Neural cell (in vitro differentiated cells): ENCODE measurements around the gene CNGA3. TPM values are rescaled to one million over a fixed set of nuclear protein-coding genes. Genes with fewer than 3 reads are reported as not detected.

Experiments used
- H2AFZ ChIP-seq: fragments of 200-600, 300-800 bp; sonication (generic), shearing (Covaris generic); 2 replicates; pipeline ENCODE4 v1.6.0; 2014; ENCODE audit warnings: low read depth, mild to moderate bottlenecking, antibody characterized with exemption, low read length, moderate library complexity
- H3F3A ChIP-seq: fragments of 200-600 bp; shearing (Covaris generic); 2 replicates; pipeline ENCODE4 v1.6.1; 2016; ENCODE audit warnings: mild to moderate bottlenecking, moderate library complexity, mixed read lengths, antibody characterized with exemption, low read length; ENCODE audit not compliant: insufficient read depth, poor library complexity, severe bottlenecking
- H3K27ac ChIP-seq: fragments of 200-600, 300-800 bp; sonication (generic), shearing (Covaris generic); 2 replicates; pipeline ENCODE4 v1.5.1; 2014; ENCODE audit warnings: mild to moderate bottlenecking, low read length, moderate library complexity
- H3K27me3 ChIP-seq: fragments of 300-800, 200-600 bp; sonication (generic), shearing (Covaris generic); 2 replicates; pipeline ENCODE4 v1.6.0; 2014; ENCODE audit warnings: mild to moderate bottlenecking, low read depth, low read length, moderate library complexity; ENCODE audit not compliant: insufficient read depth
- H3K36me3 ChIP-seq: fragments of 300-800, 200-600 bp; sonication (generic), shearing (Covaris generic); 2 replicates; pipeline ENCODE4 v1.5.1; 2014; ENCODE audit warnings: mild to moderate bottlenecking, antibody characterized with exemption, low read length, moderate library complexity; ENCODE audit not compliant: insufficient read depth
- H3K4me2 ChIP-seq: fragments of 300-800, 200-600 bp; sonication (generic), shearing (Covaris generic); 2 replicates; pipeline ENCODE4 v1.6.0; 2014; ENCODE audit warnings: mild to moderate bottlenecking, low read length
- H3K4me3 ChIP-seq: fragments of 300-800, 200-600 bp; sonication (generic), shearing (Covaris generic); 2 replicates; pipeline ENCODE4 v1.5.1; 2014; ENCODE audit warnings: mild to moderate bottlenecking, low read length, moderate library complexity
- H3K79me2 ChIP-seq: fragments of 200-600 bp; shearing (Covaris generic); replicated peaks from 2 replicates; pipeline ENCODE4 v1.6.0; 2014; ENCODE audit warnings: mild to moderate bottlenecking, low read length, moderate library complexity; ENCODE audit not compliant: insufficient read depth
- H3K9ac ChIP-seq: fragments of 300-800, 200-600 bp; sonication (generic), shearing (Covaris generic); 2 replicates; pipeline ENCODE4 v1.6.1; 2016; ENCODE audit warnings: mild to moderate bottlenecking, low read length, mixed read lengths
- H3K9me2 ChIP-seq: fragments of 200-600 bp; shearing (Covaris generic); 2 replicates; pipeline ENCODE4 v1.6.1; 2016; ENCODE audit warnings: mild to moderate bottlenecking, low read length, mixed read lengths; ENCODE audit not compliant: insufficient read depth
- H3K9me3 ChIP-seq: fragments of 200-600, 300-800 bp; sonication (generic), shearing (Covaris generic); 2 replicates; pipeline ENCODE4 v1.6.1; 2016; ENCODE audit warnings: mild to moderate bottlenecking, mixed run types, low read length, moderate library complexity, mixed read lengths
- H4K20me1 ChIP-seq: fragments of 200-600 bp; shearing (Covaris generic); 2 replicates; pipeline ENCODE4 v1.6.1; 2016; ENCODE audit warnings: mild to moderate bottlenecking, mixed run types; ENCODE audit not compliant: insufficient read depth
- EP300 ChIP-seq: fragments of 450-650 bp; conservative IDR thresholded peaks from 2 replicates; pipeline ENCODE4 v1.6.1; 2014; ENCODE audit warnings: antibody characterized with exemption, mild to moderate bottlenecking, moderate library complexity; ENCODE audit not compliant: poor library complexity, severe bottlenecking
- EZH2 ChIP-seq: fragments of 200-600, 300-800 bp; shearing (Covaris generic), sonication (generic); IDR thresholded peaks from 2 replicates; pipeline ENCODE4 v1.6.1; 2014; ENCODE audit warnings: antibody characterized with exemption, low read length, borderline replicate concordance, mild to moderate bottlenecking; ENCODE audit not compliant: insufficient read depth, poor library complexity, severe bottlenecking
- MXI1 ChIP-seq: fragments of 450-650 bp; conservative IDR thresholded peaks from 2 replicates; pipeline ENCODE4 v1.6.1; 2014; ENCODE audit warnings: antibody characterized with exemption, mild to moderate bottlenecking; ENCODE audit not compliant: poor library complexity, severe bottlenecking
- POLR2AphosphoS5 ChIP-seq: IDR thresholded peaks from 2 replicates; pipeline ENCODE4 v1.6.1; 2012
- RAD21 ChIP-seq: fragments of 450-650 bp; conservative IDR thresholded peaks from 2 replicates; pipeline ENCODE4 v1.6.1; 2014; ENCODE audit warnings: antibody characterized with exemption, mild to moderate bottlenecking, moderate library complexity
- SMC3 ChIP-seq: fragments of 450-650 bp; conservative IDR thresholded peaks from 2 replicates; pipeline ENCODE4 v1.6.1; 2014; ENCODE audit warnings: antibody characterized with exemption, mild to moderate bottlenecking, moderate library complexity; ENCODE audit not compliant: poor library complexity
- TAF1 ChIP-seq: IDR thresholded peaks from 2 replicates; pipeline ENCODE4 v1.6.1; 2012; ENCODE audit warnings: low read depth
- polyA plus RNA-seq: library from polyadenylated mRNA; depleted of rRNA; stranded (reverse); fragments of >200 nt; gene quantifications from 2 replicates; pipeline ENCODE4 v1.2.3, GENCODE V29; 2014
- TF ChIP-seq, protein P1 (sequence below): fragments of 450-650 bp; IDR thresholded peaks from 2 replicates; pipeline ENCODE4 v1.5.1; 2014; ENCODE audit warnings: antibody characterized with exemption, mild to moderate bottlenecking, moderate library complexity; ENCODE audit not compliant: poor library complexity, severe bottlenecking
- TF ChIP-seq, protein P2 (sequence below): IDR thresholded peaks from 2 replicates; pipeline ENCODE4 v1.6.1; 2012; ENCODE audit warnings: borderline replicate concordance

CNGA3 gene
- polyA plus RNA-seq, 1 donor from 2014 or later, result 0.64 TPM

DNA sequence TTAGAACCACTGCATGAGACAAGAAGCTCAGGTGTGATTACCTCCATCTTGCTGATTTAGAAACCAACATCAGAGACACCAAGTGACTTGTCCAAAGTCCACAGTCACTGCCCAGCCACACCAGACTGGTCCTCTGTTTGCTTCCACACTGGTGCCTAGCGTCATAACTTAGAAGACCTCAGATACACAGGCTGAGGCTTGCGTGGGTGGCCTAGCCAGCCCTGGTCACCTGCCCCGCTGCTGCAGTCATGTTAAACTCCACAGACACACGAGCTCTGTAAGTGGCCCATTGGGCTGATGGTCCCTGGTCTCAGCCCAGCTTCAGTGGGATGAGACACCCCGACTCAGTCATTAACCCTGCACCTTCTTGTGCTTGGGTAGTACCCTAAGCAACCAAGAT lies 47.1 kb downstream of the CNGA3 start:
- Histone ChIP-seq H3K4me2 (no peak overlapping the region), H3K36me3 (no peaks in the 10 kb centered on the region), H2AFZ (no peak overlapping the region), H3K79me2 (no peaks in the 10 kb centered on the region), H3F3A (no peaks in the 10 kb centered on the region), H4K20me1 (no peaks in the 10 kb centered on the region), H3K4me3 (no peak overlapping the region), H3K9me3 (no peaks in the 10 kb centered on the region), H3K9me2 (no peaks in the 10 kb centered on the region), H3K9ac (no peak overlapping the region), H3K27ac (no peak overlapping the region), H3K27me3 (no peaks in the 10 kb centered on the region)
- TF ChIP-seq SMC3, result no peak
- TF ChIP-seq, protein P1, sequence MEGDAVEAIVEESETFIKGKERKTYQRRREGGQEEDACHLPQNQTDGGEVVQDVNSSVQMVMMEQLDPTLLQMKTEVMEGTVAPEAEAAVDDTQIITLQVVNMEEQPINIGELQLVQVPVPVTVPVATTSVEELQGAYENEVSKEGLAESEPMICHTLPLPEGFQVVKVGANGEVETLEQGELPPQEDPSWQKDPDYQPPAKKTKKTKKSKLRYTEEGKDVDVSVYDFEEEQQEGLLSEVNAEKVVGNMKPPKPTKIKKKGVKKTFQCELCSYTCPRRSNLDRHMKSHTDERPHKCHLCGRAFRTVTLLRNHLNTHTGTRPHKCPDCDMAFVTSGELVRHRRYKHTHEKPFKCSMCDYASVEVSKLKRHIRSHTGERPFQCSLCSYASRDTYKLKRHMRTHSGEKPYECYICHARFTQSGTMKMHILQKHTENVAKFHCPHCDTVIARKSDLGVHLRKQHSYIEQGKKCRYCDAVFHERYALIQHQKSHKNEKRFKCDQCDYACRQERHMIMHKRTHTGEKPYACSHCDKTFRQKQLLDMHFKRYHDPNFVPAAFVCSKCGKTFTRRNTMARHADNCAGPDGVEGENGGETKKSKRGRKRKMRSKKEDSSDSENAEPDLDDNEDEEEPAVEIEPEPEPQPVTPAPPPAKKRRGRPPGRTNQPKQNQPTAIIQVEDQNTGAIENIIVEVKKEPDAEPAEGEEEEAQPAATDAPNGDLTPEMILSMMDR, result no peak
- no peak for TF ChIP-seq POLR2AphosphoS5
- no peak for TF ChIP-seq RAD21
- TF ChIP-seq MXI1, result no peak
- no peak for TF ChIP-seq TAF1
- no peak for TF ChIP-seq EP300
- no peak for TF ChIP-seq EZH2
- TF ChIP-seq, protein P2, sequence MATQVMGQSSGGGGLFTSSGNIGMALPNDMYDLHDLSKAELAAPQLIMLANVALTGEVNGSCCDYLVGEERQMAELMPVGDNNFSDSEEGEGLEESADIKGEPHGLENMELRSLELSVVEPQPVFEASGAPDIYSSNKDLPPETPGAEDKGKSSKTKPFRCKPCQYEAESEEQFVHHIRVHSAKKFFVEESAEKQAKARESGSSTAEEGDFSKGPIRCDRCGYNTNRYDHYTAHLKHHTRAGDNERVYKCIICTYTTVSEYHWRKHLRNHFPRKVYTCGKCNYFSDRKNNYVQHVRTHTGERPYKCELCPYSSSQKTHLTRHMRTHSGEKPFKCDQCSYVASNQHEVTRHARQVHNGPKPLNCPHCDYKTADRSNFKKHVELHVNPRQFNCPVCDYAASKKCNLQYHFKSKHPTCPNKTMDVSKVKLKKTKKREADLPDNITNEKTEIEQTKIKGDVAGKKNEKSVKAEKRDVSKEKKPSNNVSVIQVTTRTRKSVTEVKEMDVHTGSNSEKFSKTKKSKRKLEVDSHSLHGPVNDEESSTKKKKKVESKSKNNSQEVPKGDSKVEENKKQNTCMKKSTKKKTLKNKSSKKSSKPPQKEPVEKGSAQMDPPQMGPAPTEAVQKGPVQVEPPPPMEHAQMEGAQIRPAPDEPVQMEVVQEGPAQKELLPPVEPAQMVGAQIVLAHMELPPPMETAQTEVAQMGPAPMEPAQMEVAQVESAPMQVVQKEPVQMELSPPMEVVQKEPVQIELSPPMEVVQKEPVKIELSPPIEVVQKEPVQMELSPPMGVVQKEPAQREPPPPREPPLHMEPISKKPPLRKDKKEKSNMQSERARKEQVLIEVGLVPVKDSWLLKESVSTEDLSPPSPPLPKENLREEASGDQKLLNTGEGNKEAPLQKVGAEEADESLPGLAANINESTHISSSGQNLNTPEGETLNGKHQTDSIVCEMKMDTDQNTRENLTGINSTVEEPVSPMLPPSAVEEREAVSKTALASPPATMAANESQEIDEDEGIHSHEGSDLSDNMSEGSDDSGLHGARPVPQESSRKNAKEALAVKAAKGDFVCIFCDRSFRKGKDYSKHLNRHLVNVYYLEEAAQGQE, result no peak

DNA sequence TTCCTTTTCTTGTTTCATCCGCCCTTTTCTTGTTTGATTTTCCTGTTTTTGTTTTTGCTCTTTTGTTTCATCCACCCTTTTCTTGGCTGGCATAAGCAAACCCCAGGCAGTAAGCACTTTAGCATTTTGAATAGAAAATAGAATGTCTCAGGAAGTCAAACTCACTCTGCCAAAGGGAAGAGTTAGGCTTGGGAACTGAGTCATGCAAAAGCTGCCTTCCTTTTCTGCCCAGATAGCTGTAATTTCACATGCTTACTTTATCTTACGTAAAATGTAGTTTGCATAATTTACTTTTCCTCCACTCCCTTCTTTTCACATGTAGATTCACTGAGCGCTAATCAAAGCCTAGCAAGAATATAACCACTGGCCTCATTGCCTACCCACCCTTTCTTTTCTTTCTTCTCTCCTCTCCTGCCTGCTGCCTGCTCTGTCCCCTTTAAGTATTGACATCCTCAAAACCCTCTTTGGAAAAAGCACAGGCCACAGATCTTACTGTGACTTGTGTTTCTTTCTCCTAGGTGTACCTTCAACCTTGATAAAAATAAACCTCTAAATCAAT lies 48.4 kb downstream of the CNGA3 start:
- no peaks in the 10 kb centered on the region for H3K36me3 ChIP-seq
- TF ChIP-seq TAF1 (no peak), MXI1 (no peak), EZH2 (no peak), EP300 (no peak), POLR2AphosphoS5 (no peak), RAD21 (no peak), SMC3 (no peak)
- TF ChIP-seq, protein P1, result no peak
- TF ChIP-seq, protein P2, result no peak
- H3K27ac ChIP-seq, result no peak overlapping the region
- H3K9me2 ChIP-seq, result no peaks in the 10 kb centered on the region
- no peaks in the 10 kb centered on the region for H3K79me2 ChIP-seq
- H3K4me2 ChIP-seq, result no peak overlapping the region
- H3K4me3 ChIP-seq, result no peak overlapping the region
- H3K9me3 ChIP-seq, result no peaks in the 10 kb centered on the region
- no peak overlapping the region for H3K9ac ChIP-seq
- H3F3A ChIP-seq, result no peaks in the 10 kb centered on the region
- H4K20me1 ChIP-seq, result no peaks in the 10 kb centered on the region
- H3K27me3 ChIP-seq, result no peaks in the 10 kb centered on the region
- no peak overlapping the region for H2AFZ ChIP-seq
